ENCODE measurements around the gene CYB5B.
A peak's percentile ranks its signal among the peaks of the same experiment; 100 is the strongest.

The CYB5B gene

DNA sequence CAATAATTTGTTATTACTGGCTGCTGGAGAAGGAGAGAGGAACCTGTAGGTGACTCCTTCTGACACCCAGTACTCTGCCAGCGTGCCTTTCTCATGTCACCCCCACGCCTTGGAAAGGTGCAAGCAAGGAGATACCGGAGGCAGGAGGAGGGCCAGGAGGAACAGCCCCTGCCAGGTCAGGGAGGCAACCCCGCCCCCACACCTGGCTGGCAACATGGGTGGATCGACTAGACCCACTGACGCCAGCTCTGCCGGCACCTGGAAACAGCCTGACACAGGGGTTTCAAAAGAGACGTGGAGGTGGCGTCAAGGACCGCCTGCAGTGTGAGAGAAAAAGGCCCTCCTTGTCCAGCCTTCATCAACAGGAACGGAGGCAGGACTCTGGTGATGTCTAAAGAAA is 62.3 kb downstream of the CYB5B start:
- DNase-seq (ENCODE audit: low spot score): no peak

DNA sequence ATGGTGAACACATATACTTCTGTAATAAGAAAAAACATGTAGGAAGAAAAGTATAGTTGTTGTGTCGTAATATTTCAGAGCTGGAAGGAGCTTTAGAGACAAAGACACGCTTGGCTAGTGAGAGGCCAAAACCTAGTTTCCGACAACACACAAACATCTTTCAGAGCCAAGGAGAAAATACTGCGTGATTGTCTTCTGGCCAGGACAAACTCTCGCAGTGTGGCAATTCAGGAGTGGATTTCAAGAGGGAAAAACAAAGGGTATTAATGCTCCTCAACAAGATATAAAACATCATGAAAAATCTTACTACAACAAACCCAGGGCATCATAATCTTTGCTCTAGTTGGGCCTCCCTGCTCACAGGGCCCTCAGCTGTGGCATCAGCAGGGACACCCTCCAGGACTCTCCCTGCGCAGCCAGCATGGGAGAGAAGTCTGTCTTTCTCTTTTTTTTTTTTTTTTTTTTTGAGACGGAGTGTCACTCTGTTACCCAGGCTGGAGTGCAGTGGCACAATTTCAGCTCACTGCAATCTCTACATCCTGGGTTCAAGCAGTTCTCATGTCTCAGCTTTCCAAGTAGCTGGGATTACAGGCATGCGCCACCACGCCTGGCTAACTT is 66.4 kb downstream of the CYB5B start:
- DNase-seq (ENCODE audit: low spot score): no peak

DNA sequence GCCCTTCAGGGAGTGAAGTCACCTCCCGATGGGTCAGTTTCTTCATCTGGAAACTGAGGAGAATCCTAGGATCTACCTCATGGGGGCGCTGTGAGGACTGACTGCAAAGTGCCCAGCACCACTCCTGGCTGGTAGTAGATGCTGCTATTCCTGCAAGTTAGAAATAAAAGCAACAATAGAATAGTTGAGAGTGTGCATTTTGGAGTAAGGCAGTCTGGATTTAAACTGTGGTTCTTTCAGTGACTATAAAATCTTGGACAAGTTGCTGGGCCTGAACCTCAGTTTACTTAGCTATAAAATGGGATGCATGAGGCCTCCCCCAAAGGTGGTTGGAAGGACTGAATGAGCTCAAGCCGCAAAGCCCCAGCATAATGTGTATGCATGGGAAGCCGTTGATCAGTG is 70.6 kb downstream of the CYB5B start:
- DNase-seq (ENCODE audit: low spot score): peak; percentile 71

- peak; percentile 1 for DNase-seq (ENCODE audit: low spot score)
Measured at GRCh38 chr16:69495821-69496220, 71.4 kb downstream of the CYB5B start.

DNA sequence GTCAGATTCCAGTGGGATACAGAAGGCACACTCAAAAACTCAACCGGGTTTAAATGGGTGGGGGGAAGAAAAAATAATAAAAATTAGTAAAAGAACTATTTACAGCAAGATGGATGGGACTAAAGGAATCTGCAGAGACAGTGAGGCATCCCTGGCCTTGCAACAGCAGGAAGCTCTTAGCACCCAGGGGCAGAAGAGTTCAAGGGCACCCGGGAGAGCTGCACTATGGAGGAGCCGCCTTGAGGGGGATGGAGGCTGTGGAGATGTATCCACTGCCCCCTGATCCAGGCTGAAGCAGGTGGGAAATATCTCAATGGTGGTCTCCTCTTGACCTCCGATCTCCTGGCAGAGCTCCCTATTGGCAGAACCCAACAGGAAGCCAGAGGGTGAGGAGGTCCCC is 72.0 kb downstream of the CYB5B start:
- DNase-seq (ENCODE audit: low spot score): no peak

DNA sequence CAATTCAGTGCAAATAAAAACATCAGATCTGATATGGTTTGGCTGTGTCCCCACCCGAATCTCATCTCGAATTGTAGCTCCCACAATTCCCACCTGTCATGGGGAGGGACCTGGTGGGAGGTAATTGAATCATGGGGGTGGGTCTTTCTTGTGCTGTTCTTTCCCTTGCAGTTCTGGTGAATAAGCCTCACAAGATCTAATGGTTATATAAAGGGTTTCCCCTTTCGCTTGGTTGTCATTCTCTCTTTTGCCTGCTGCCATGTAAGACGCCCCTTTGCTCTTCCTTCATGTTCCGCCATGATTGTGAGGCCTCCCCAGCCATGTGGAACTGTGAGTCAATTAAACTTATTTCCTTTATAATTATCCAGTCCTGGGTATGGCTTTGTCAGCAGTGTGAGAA is 72.5 kb downstream of the CYB5B start:
- no peak for DNase-seq (ENCODE audit: low spot score)

DNA sequence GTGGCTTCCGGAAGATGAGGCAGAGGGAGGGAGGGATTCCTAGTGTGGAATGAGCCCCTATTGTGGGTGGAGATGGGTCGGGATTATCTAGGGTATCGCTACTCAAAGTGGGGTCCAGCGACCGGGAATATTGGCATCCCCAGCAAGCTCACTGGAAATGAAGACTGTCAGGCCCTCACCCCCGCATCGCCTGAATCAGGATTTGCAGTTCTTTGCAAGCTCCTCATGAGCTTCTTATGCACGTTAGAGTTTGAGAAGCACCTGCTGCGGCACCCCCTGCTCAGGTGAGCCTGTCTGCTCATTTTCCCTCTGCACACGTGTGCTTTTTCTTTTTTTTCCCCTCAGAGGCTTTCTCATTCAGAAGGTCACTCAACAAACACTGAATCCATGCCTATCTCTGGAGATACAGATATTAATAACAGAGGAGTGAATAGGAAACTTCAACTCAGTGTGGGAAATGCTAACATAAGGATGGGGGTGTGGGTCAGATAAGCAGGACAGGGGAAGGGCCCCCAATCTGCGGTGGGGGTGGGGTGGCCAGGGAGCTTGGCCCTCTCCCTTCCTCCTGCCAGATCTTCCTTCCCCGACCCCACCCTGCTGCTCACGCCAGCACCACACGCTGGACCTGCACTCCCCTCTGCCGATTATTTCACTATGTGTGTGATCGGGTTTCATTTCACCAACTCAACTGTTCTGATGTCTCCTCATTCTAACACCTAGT is 73.6 kb downstream of the CYB5B start:
- no peak for DNase-seq (ENCODE audit: low spot score)

DNA sequence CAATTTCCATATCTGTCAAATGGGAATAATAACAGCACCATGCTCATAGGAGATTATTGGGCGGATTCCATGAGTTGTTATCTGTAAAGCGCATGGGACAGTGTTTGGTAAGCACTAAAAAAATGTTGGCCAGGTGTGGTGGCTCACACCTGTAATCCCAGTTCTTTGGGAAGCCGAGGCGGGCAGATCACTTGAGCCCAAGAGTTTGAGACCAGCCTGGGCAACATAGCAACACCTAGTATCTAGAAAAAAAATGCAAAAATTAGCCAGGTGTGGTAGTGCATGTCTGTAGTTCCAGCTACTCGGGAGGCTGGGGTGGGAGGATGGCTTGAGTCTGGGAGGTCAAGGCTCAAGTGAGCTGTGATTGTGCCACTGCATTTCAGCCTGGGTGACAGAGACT is 74.5 kb downstream of the CYB5B start:
- DNase-seq (ENCODE audit: low spot score): no peak

DNA sequence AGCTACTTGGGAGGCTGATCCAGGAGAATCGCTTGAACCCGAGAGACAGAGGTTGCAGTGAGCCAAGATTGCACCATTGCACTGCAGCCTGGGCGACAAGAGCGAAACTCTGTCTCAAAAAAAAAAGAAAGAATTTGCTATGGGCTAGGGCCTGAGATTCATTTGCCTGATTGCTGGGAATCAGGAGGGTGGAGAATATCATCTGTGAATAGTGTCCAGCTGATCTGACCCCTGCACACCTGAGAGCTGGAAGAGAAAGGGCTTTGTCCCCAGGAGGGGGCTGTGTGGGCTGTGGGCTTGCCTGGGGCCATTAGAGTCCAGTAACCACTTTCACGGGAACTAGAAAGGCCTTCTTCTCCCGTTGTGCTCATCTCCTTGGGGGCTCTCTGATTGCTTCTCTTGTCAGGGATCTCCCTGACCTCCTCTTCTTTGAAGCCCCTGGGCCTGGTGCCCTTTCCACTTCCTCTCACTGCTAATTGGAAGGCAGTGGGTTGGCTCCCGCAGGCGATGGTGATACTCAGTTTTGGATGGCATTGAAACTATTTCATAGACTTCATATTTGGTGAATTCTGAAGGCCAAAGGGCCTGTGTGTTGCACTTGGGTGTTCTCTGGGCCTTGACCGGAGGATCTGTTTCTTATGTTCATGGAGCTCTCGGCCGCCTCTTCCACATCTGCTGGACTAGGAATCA is 75.3 kb downstream of the CYB5B start:
- no peak for DNase-seq (ENCODE audit: low spot score)

DNA sequence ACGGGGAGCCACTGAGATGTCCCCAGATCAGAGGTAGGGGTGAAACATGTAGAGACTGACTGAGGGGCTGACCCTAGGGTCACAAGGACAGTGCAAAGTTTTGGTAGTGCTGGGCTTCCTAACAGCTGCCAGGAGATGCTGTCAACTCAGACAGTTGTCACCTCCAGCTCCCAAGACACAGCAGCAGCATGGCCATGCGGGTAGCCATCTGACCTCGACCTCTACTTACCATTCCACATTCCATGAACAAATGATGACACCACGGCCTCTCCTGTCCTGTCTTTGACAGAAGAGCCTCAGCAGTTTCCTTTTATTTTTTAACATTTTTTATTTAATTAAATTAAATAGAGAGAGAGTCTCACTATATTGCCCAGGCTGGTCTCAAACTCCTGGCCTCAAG is 76.1 kb downstream of the CYB5B start:
- no peak for DNase-seq (ENCODE audit: low spot score)

GRCh38 chr16:69501956-69502745 is 77.7 kb downstream of the CYB5B start:
- DNase-seq (ENCODE audit: low spot score): no peak

DNA sequence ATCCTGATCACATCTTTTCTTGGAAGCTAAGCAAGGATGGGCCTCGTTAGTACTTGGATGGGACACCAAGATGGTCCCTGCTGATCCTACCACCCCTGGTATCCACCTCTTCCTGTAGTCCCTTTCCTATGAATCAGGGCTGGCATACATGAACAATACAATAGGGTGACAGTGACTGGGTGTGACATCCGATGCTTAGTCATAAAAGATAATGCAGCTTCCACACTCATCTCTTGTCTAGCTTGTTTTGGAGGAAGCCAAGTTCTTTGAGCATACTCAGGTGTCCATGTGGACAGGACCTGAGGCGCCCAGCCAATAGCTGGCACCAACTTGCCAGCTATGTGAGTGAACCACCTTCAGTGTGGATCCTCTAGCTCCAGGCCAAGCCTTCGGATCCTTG is 78.8 kb downstream of the CYB5B start:
- DNase-seq (ENCODE audit: low spot score): no peak

DNA sequence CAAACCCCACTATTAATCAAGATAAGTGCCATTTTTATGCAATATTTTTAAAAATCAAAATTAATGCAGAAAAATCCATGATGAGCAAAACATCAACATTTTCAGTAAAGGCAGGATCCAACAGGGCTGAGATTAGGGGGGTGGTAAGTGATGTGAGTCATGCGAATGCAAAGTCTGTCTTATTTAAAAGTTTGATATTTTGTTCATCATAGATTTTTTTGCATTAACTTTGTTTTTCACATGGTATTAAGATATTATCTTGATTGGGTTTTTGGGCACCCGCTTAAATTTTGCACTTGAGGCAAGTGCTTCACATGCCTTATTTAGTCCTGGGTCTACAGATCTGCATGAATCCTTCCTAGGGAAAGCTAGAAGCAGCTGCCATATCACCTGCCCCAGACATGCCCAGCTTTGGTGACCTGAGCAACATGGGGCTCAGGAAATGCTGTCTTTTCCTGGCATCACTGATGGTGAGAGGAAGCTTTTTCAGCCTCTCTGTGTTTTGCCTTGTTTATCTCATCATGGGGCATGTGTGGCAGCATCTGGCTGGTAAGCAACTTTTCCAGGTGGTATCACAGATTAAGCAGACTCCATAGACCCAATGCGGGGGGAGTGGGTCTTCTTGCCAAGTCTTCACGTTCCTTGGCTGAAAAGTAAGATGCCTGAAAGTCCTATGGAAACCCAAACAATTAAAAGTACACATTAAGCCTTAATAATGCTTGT is 83.8 kb downstream of the CYB5B start:
- DNase-seq (ENCODE audit: low spot score): no peak

DNA sequence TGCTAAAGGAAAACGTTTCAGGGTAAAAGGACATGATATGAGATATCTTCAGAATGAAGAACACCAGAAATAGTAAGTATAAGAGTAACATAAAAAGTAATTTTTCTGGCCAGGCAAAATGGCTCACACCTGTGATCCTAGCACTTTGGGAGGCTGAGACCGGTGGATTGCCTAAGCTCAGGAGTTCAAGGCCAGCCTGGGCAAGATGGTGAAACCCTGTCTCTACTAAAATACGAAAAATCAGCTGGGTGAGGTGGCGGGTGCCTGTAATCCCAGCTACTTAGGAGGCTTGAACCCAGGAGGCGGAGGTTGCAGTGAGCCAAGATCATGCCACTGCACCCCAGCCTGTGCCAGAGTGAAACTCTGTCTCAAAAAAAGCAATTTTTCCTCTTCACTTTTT is 84.7 kb downstream of the CYB5B start:
- DNase-seq (ENCODE audit: low spot score): no peak

DNA sequence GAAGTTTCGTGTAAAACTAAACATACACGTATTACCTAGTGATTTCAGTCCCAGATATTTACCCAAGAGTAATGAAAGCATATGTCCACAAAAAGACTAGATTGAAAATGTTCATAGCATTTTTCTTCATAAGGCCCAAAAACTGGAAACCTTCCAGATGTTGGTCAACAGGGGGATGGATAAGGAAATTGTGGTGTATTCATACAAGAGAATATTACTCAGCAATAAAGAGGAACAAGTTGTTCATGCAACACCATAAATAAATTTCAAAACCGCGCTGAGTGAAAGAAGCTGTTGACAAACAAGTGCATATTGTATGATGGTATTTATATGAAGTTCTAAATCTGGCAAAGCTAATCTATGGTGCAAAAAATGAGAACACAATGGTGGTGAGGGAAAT is 87.2 kb downstream of the CYB5B start:
- no peak for DNase-seq (ENCODE audit: low spot score)

- no peak for DNase-seq (ENCODE audit: low spot score)
Measured at GRCh38 chr16:69513180-69513966, 89.0 kb downstream of the CYB5B start.

DNA sequence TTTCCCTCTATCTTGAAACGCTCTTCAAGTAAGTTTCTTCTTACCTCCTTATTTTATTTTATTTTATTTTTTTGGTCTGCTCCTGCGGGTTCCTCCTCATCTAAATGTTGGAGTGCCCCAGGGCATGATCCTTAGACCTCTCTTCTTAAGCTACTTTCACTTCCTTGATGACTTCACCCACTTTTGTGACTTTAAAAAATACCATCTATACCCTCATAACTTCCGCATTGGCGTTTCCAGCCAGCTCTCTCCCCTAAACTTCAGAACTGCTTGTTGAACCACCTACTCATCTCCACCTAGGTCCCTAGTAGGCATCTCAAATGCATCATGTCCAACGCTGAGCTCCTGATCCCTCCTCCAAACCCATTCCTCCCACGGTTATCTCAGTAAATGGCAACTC is 89.9 kb downstream of the CYB5B start:
- DNase-seq (ENCODE audit: low spot score): no peak

Data from iPS-NIHi11 (cell line).